Hindlimb muscle (tissue), 1 donor: ENCODE results near the gene AIFM1. TPM values are rescaled to one million over a fixed set of nuclear protein-coding genes. Genes with fewer than 3 reads are reported as not detected.

Experiments used
- DNase-seq: peaks from one replicate; pipeline ENCODE4 v3.0.0-alpha.2; 2013
- polyA plus RNA-seq: library from polyadenylated mRNA; unstranded; fragments of 120-200 nt; gene quantifications from one replicate; pipeline ENCODE4 v1.2.1, GENCODE V29; 2013; ENCODE audit not compliant: insufficient read length

Gene AIFM1
- polyA plus RNA-seq, 1 donor: 20.9 TPM

GRCh38 chrX:130170752-130171445, 5.3 kb upstream of the AIFM1 start:
- no peak for DNase-seq

GRCh38 chrX:130167040-130167439, 1.4 kb upstream of the AIFM1 start:
- DNase-seq: no peak

- no peak for DNase-seq
These were observed 799 bp upstream of the AIFM1 start for GRCh38 chrX:130166503-130166777.

- no peak for DNase-seq
These were observed 399 bp downstream of the AIFM1 start for GRCh38 chrX:130165181-130165702.

- DNase-seq: no peak
These were observed 2.2 kb downstream of the AIFM1 start for GRCh38 chrX:130163398-130163797.

- DNase-seq: no peak
These were observed 3.4 kb downstream of the AIFM1 start for GRCh38 chrX:130162094-130162735.

- DNase-seq: no peak
These were observed 5.9 kb downstream of the AIFM1 start for GRCh38 chrX:130159776-130160175.

GRCh38 chrX:130158311-130158710, 7.3 kb downstream of the AIFM1 start:
- no peak for DNase-seq

GRCh38 chrX:130155564-130155963, 10.1 kb downstream of the AIFM1 start:
- no peak for DNase-seq

- no peak for DNase-seq
These were observed 18.0 kb downstream of the AIFM1 start for GRCh38 chrX:130147631-130148030.

- DNase-seq: no peak
These were observed 20.5 kb downstream of the AIFM1 start for GRCh38 chrX:130145123-130145522.

GRCh38 chrX:130144509-130144908, 21.1 kb downstream of the AIFM1 start:
- no peak for DNase-seq

GRCh38 chrX:130139474-130140201, 26.0 kb downstream of the AIFM1 start:
- no peak for DNase-seq

GRCh38 chrX:130136961-130137360, 28.7 kb downstream of the AIFM1 start:
- DNase-seq: no peak

- DNase-seq: no peak
These were observed 29.1 kb downstream of the AIFM1 start for GRCh38 chrX:130136496-130136895.

- no peak for DNase-seq
These were observed 34.7 kb downstream of the AIFM1 start for GRCh38 chrX:130130990-130131389.

GRCh38 chrX:130125091-130125874, 40.4 kb downstream of the AIFM1 start:
- no peak for DNase-seq

- no peak for DNase-seq
These were observed 41.1 kb downstream of the AIFM1 start for GRCh38 chrX:130124577-130124976.

GRCh38 chrX:130121505-130121800, 44.2 kb downstream of the AIFM1 start:
- DNase-seq: no peak

GRCh38 chrX:130120746-130121504, 44.7 kb downstream of the AIFM1 start:
- DNase-seq: peak; percentile 77

GRCh38 chrX:130120321-130120731, 45.3 kb downstream of the AIFM1 start:
- DNase-seq: no peak

- DNase-seq: no peak
These were observed 46.2 kb downstream of the AIFM1 start for GRCh38 chrX:130119312-130119898.
